ENCODE results near the gene WNT9B.

DNA sequence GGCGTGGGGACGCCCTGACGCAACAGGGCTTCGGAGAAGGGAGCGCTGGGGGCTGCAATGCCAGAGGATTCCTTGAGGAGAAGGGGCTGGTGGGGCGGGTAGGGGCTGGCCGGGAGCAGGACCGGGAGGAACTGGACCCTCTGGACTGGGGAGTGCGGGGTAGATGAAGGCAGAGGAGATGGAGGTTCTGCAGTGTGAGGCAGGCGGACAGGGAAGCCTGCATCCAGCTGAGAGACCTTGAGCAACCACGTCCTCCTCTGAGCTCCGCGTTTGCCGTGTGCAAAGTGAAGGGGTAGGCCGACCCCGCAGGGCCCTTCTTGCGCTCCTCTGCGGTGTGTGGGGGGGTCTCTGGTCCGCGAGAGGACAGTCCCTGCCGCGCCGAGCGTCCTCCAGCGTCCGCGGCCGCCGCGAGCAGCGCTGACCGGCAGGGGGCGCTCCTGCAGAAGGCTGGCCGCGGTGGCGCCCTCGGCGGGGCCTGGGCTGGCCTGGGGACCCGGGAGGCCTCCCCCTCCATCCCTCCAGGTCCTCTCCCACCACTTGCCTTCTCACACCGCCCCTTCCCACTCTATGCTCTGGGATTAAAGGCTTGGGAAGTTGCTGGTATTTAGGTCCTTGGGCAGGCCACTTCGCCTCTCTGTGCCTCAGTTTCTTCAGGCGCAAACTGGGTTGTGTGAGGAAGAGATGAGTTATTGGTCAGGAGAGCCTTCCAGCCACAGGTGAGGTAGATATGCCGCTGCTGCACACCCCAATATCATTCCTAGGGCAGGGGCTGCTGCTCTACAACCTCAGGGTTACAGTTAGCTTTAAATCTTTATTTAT, 9.6 kb upstream of the WNT9B start:
- TF ChIP-seq, protein P1, sequence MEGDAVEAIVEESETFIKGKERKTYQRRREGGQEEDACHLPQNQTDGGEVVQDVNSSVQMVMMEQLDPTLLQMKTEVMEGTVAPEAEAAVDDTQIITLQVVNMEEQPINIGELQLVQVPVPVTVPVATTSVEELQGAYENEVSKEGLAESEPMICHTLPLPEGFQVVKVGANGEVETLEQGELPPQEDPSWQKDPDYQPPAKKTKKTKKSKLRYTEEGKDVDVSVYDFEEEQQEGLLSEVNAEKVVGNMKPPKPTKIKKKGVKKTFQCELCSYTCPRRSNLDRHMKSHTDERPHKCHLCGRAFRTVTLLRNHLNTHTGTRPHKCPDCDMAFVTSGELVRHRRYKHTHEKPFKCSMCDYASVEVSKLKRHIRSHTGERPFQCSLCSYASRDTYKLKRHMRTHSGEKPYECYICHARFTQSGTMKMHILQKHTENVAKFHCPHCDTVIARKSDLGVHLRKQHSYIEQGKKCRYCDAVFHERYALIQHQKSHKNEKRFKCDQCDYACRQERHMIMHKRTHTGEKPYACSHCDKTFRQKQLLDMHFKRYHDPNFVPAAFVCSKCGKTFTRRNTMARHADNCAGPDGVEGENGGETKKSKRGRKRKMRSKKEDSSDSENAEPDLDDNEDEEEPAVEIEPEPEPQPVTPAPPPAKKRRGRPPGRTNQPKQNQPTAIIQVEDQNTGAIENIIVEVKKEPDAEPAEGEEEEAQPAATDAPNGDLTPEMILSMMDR (IDR thresholded peaks at IDR 0.05; ENCODE audit: poor library complexity, severe bottlenecking), result peak; percentile 62
- TF ChIP-seq EZH2 (IDR thresholded peaks at IDR 0.05; ENCODE audit: borderline replicate concordance, insufficient read depth, low read length, poor library complexity, severe bottlenecking), result no peak
- TF ChIP-seq POLR2AphosphoS5 (IDR thresholded peaks at IDR 0.05), result no peak
- TF ChIP-seq RAD21 (conservative IDR thresholded peaks at IDR 0.05), result peak; percentile 43
- TF ChIP-seq SMC3 (conservative IDR thresholded peaks at IDR 0.05; ENCODE audit: poor library complexity), result peak; percentile 55
- TF ChIP-seq TAF1 (IDR thresholded peaks at IDR 0.05; ENCODE audit: low read depth), result no peak
